OCI-LY7 (cell line): ENCODE measurements around the gene SPG7. TPM values are rescaled to one million over a fixed set of nuclear protein-coding genes. Genes with fewer than 3 reads are reported as not detected.

Source experiments
- BruUV-seq: library from RNA; stranded (reverse); fragments of 400-500 nt; replicated peaks from 2 replicates; lab custom pipeline; 2021; lab: Mats Ljungman, UMichigan
- CTCF ChIA-PET: fragments of 300-600 bp; sonication (Branson Sonifier 250); formaldehyde crosslinking; loops from one replicate; lab custom pipeline; 2022; ENCODE audit warnings: antibody characterized with exemption; ENCODE audit not compliant: unreplicated experiment; lab: Charles Lee
- POLR2A ChIA-PET: fragments of 300-600 bp; sonication (Branson Sonifier 250); formaldehyde crosslinking; loops from one replicate; lab custom pipeline; 2022; ENCODE audit warnings: antibody characterized with exemption; lab: Charles Lee
- DNase-seq: peaks from one replicate; pipeline ENCODE4 v3.0.0-alpha.2; 2015; ENCODE audit warnings: low spot score
- H2AFZ ChIP-seq: fragments of 200-600 bp; sonication (generic), shearing (Covaris generic); 2 replicates; pipeline ENCODE4 v1.6.1; 2014; ENCODE audit warnings: mild to moderate bottlenecking, antibody characterized with exemption, low read length, moderate library complexity
- H3K27ac ChIP-seq: fragments of 200-600 bp; sonication (generic); 2 replicates; pipeline ENCODE4 v1.5.1; 2014; ENCODE audit warnings: mixed run types, low read depth, mild to moderate bottlenecking, moderate library complexity, low read length, inconsistent platforms; ENCODE audit not compliant: poor library complexity, severe bottlenecking
- H3K36me3 ChIP-seq: fragments of 200-600 bp; sonication (generic); 2 replicates; pipeline ENCODE4 v1.6.1; 2014; ENCODE audit warnings: mild to moderate bottlenecking, antibody characterized with exemption, low read length, moderate library complexity, mixed read lengths; ENCODE audit not compliant: insufficient read depth
- H3K4me1 ChIP-seq: fragments of 200-600 bp; sonication (generic); 2 replicates; pipeline ENCODE4 v1.5.1; 2014; ENCODE audit warnings: mild to moderate bottlenecking, low read length; ENCODE audit not compliant: insufficient read depth, poor library complexity, severe bottlenecking
- H3K4me2 ChIP-seq: fragments of 200-600 bp; sonication (generic); 2 replicates; pipeline ENCODE4 v1.6.1; 2014; ENCODE audit warnings: mild to moderate bottlenecking, low read length
- H3K4me3 ChIP-seq: fragments of 200-600 bp; sonication (generic); 2 replicates; pipeline ENCODE4 v1.5.1; 2014; ENCODE audit warnings: mild to moderate bottlenecking, low read depth, low read length; ENCODE audit not compliant: poor library complexity, severe bottlenecking
- H3K79me2 ChIP-seq: fragments of 200-600 bp; sonication (generic); 2 replicates; pipeline ENCODE4 v1.6.1; 2016; ENCODE audit warnings: low read depth, mild to moderate bottlenecking, low read length, moderate library complexity, mixed read lengths; ENCODE audit not compliant: insufficient read depth
- H3K9me2 ChIP-seq: fragments of 200-600 bp; sonication (generic); 2 replicates; pipeline ENCODE4 v1.6.1; 2016; ENCODE audit warnings: mild to moderate bottlenecking, low read length, mixed read lengths; ENCODE audit not compliant: insufficient read depth
- H3K9me3 ChIP-seq: fragments of 200-600 bp; sonication (generic); 2 replicates; pipeline ENCODE4 v1.6.1; 2014; ENCODE audit warnings: mild to moderate bottlenecking, mixed run types, low read length, mixed read lengths
- H4K20me1 ChIP-seq: fragments of 200-600 bp; sonication (generic); 2 replicates; pipeline ENCODE4 v1.6.1; 2014; ENCODE audit warnings: mild to moderate bottlenecking, antibody characterized with exemption, low read length, moderate library complexity, mixed read lengths; ENCODE audit not compliant: insufficient read depth
- CTCF ChIP-seq: fragments of 200-600 bp; sonication (generic); conservative IDR thresholded peaks from 2 replicates; pipeline ENCODE4 v1.5.1; 2014; ENCODE audit warnings: mild to moderate bottlenecking, antibody characterized with exemption, low read length, moderate library complexity, mixed read lengths
- EZH2phosphoT487 ChIP-seq: fragments of 200-600 bp; sonication (generic); IDR thresholded peaks from 2 replicates; pipeline ENCODE4 v1.6.1; 2018; ENCODE audit warnings: low read depth, borderline replicate concordance, mild to moderate bottlenecking, mixed run types, antibody characterized with exemption, low read length, moderate library complexity, mixed read lengths
- intact Hi-C: fragments of 100-400 bp; cut with micrococcal nuclease; formaldehyde crosslinking; loops from one replicate; pipeline ENCODE4 v1.10.0; 2022; ENCODE audit not compliant: unreplicated experiment
- total RNA-seq, 2 experiments: library from RNA; depleted of rRNA in 1 of 2; stranded (reverse); fragments of >200 nt in 1 of 2; shearing (Covaris generic) in 1 of 2; gene quantifications; 2 replicates each; pipeline ENCODE4 v1.2.3, GENCODE V29; 2014 to 2022

Gene SPG7
- total RNA-seq, 2 experiments from 2014 or later = 92.7 to 121 TPM

DNA sequence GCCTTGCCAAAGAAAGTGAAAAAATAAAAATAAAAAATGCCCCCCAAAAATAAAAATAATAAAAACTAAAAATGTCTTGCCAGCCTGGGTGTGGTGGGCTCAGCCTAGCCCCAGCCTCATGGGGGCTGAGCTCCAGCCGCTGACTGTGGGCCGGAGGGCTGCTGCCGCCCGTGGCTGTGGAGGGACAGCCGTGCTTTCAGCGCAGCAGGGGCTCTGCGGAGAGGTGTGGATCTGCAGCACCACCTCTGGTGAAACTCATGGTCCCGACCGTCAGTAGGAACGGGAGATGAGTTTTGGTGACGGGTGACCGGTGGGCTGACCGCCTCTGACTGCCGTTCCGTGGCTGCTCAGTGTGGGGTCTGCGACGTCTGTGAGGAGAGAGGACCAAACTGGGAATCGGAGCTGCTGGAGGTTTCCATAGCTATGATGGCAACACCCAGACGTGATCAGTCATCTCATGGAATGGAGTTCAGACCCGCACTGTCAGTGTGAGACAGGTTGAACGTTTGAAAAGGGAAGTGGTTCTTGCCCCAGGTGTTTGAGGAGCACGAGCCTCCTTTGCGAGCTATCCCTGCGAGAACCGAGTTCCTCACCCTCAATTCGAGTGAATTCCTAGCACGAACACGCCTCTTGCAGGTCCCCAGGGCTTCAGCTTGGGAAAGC, 40.3 kb downstream of the SPG7 start:
- TSS peak; percentile 39 for BruUV-seq
- TF ChIP-seq CTCF (no peak), EZH2phosphoT487 (no peak)
- ChIA-PET CTCF (no interaction called here), POLR2A (interaction anchor here (1.5 kb wide), 1 partner anchor 23 kb away, joined by 7 read pairs; no protein-coding TSS in a partner anchor)
- intact Hi-C loops = no loop called here
- Histone ChIP-seq H4K20me1 (no peaks in the 10 kb centered on the region), H3K9me2 (no peaks in the 10 kb centered on the region), H3K36me3 (peaks cover 48% of the 10 kb centered on the region; the same call in 1 of the 2 replicates), H3K4me2 (no peak overlapping the region), H3K4me1 (peaks cover 4% of the 10 kb centered on the region), H3K4me3 (no peak overlapping the region), H3K79me2 (no peaks in the 10 kb centered on the region), H3K9me3 (no peaks in the 10 kb centered on the region), H2AFZ (no peak overlapping the region), H3K27ac (peak overlapping the region; percentile 27)
- no peak for DNase-seq

GRCh38 chr16:89549007-89549700, 41.0 kb downstream of the SPG7 start:
- Histone ChIP-seq H3K9me3 (no peaks in the 10 kb centered on the region), H3K36me3 (peaks cover 52% of the 10 kb centered on the region; the same call in 1 of the 2 replicates), H3K4me3 (no peak overlapping the region), H3K9me2 (no peaks in the 10 kb centered on the region), H3K4me1 (peaks cover 4% of the 10 kb centered on the region), H2AFZ (no peak overlapping the region), H4K20me1 (no peaks in the 10 kb centered on the region), H3K4me2 (no peak overlapping the region), H3K79me2 (no peaks in the 10 kb centered on the region), H3K27ac (peak overlapping the region; percentile 27)
- ChIA-PET CTCF (no interaction called here), POLR2A (interaction anchor here (1.5 kb wide), 1 partner anchor 23 kb away, joined by 7 read pairs; no protein-coding TSS in a partner anchor)
- BruUV-seq = no TSS peak
- TF ChIP-seq EZH2phosphoT487 (no peak), CTCF (no peak)
- intact Hi-C loops = no loop called here
- DNase-seq = no peak
